ENCODE results near the gene TRPC4.

- TF ChIP-seq POLR2A (IDR thresholded peaks at IDR 0.05; ENCODE audit: low read depth), result no peak
- TF ChIP-seq, protein P1, sequence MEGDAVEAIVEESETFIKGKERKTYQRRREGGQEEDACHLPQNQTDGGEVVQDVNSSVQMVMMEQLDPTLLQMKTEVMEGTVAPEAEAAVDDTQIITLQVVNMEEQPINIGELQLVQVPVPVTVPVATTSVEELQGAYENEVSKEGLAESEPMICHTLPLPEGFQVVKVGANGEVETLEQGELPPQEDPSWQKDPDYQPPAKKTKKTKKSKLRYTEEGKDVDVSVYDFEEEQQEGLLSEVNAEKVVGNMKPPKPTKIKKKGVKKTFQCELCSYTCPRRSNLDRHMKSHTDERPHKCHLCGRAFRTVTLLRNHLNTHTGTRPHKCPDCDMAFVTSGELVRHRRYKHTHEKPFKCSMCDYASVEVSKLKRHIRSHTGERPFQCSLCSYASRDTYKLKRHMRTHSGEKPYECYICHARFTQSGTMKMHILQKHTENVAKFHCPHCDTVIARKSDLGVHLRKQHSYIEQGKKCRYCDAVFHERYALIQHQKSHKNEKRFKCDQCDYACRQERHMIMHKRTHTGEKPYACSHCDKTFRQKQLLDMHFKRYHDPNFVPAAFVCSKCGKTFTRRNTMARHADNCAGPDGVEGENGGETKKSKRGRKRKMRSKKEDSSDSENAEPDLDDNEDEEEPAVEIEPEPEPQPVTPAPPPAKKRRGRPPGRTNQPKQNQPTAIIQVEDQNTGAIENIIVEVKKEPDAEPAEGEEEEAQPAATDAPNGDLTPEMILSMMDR (IDR thresholded peaks at IDR 0.05), result no peak
Observed at GRCh38 chr13:37663724-37664123, 205.8 kb downstream of the TRPC4 start.

Data from esophagus muscularis mucosa (tissue), 3 donors.